ENCODE results near the gene GRM1. TPM values are rescaled to one million over a fixed set of nuclear protein-coding genes. Genes with fewer than 3 reads are reported as not detected.

The GRM1 gene
- total and polyA plus RNA-seq, 2 donors (not counting 1 experiment from before 2014, with no cell fraction given), result 0.17 TPM; not detected in 1

GRCh38 chr6:146260886-146261285 is 232.0 kb downstream of the GRM1 start:
- no peaks in the 10 kb centered on the region for H3K4me1 ChIP-seq (ENCODE audit: control insufficient read depth, extremely low read depth, insufficient read depth, low read length)

DNA sequence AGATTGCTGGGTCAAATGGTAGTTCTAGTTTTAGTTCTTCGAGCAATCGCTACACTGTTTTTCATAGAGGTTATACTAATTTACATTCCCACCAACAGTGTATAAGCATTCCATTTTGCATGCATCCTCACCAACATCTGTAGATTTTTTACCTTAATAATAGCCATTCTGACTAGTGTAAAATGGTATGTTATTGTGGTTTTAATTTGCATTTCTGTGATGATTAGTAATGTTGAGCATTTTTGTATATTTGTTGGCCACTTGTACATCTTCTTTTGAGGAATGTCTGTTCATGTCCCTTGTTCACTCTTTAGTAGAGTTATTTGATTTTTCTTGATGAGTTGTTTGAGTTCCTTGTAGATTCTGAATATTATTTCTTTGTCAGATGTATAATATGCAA is 236.2 kb downstream of the GRM1 start:
- H2AFZ ChIP-seq (ENCODE audit: low read length), result no peak overlapping the region
- H3K4me2 ChIP-seq (ENCODE audit: extremely low read depth, insufficient read depth, low read length), result no peak overlapping the region
- H4K20me1 ChIP-seq (ENCODE audit: control insufficient read depth, extremely low read depth, insufficient read depth, low read length), result no peaks in the 10 kb centered on the region
- no peak overlapping the region for H3K9ac ChIP-seq (ENCODE audit: insufficient read depth, low read length)
- H3K4me3 ChIP-seq (replicated peaks in 1 of 4; ENCODE audit: control extremely low read depth in 1 of 4, insufficient read depth in 1 of 4, low read depth in 3 of 4, low read length in 4 of 4), result no peak overlapping the region
- no peak overlapping the region for H3K27ac ChIP-seq (ENCODE audit: insufficient read depth, low read length)
- no peaks in the 10 kb centered on the region for H3K27me3 ChIP-seq (ENCODE audit: control insufficient read depth, insufficient read depth, low read length)
- H3K9me3 ChIP-seq (ENCODE audit: control insufficient read depth, insufficient read depth, low read depth, low read length), result no peaks in the 10 kb centered on the region
- no peaks in the 10 kb centered on the region for H3K4me1 ChIP-seq (ENCODE audit: control insufficient read depth, extremely low read depth, insufficient read depth, low read length)
- TF ChIP-seq, protein P1, sequence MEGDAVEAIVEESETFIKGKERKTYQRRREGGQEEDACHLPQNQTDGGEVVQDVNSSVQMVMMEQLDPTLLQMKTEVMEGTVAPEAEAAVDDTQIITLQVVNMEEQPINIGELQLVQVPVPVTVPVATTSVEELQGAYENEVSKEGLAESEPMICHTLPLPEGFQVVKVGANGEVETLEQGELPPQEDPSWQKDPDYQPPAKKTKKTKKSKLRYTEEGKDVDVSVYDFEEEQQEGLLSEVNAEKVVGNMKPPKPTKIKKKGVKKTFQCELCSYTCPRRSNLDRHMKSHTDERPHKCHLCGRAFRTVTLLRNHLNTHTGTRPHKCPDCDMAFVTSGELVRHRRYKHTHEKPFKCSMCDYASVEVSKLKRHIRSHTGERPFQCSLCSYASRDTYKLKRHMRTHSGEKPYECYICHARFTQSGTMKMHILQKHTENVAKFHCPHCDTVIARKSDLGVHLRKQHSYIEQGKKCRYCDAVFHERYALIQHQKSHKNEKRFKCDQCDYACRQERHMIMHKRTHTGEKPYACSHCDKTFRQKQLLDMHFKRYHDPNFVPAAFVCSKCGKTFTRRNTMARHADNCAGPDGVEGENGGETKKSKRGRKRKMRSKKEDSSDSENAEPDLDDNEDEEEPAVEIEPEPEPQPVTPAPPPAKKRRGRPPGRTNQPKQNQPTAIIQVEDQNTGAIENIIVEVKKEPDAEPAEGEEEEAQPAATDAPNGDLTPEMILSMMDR (conservative IDR thresholded peaks at IDR 0.05 in 1 of 2, IDR thresholded peaks at IDR 0.05 in 1 of 2; ENCODE audit: low read depth in 1 of 2, low read length in 2 of 2), result no peak
- no peak for TF ChIP-seq EZH2 (IDR thresholded peaks at IDR 0.05; ENCODE audit: low read length, missing control alignments)
- no peaks in the 10 kb centered on the region for H3K79me2 ChIP-seq (ENCODE audit: control insufficient read depth, insufficient read depth, low read length)
- H3K36me3 ChIP-seq (ENCODE audit: control insufficient read depth, insufficient read depth, low read length), result no peaks in the 10 kb centered on the region
- peak in 1 of 2 donors; percentile 68 for DNase-seq (ENCODE audit: low read depth in 2 of 2)

More at GRCh38 chr6:146260886-146261285, 232.0 kb downstream of the GRM1 start:
- Histone ChIP-seq H3K27me3 (ENCODE audit: control insufficient read depth, insufficient read depth, low read length) (no peaks in the 10 kb centered on the region), H3K79me2 (ENCODE audit: control insufficient read depth, insufficient read depth, low read length) (no peaks in the 10 kb centered on the region), H2AFZ (ENCODE audit: low read length) (no peak overlapping the region), H3K4me2 (ENCODE audit: extremely low read depth, insufficient read depth, low read length) (no peak overlapping the region), H3K27ac (ENCODE audit: insufficient read depth, low read length) (no peak overlapping the region), H3K4me3 (replicated peaks in 1 of 4; ENCODE audit: control extremely low read depth in 1 of 4, insufficient read depth in 1 of 4, low read depth in 3 of 4, low read length in 4 of 4) (no peak overlapping the region), H3K36me3 (ENCODE audit: control insufficient read depth, insufficient read depth, low read length) (no peaks in the 10 kb centered on the region), H3K9me3 (ENCODE audit: control insufficient read depth, insufficient read depth, low read depth, low read length) (no peaks in the 10 kb centered on the region), H3K9ac (ENCODE audit: insufficient read depth, low read length) (no peak overlapping the region), H4K20me1 (ENCODE audit: control insufficient read depth, extremely low read depth, insufficient read depth, low read length) (no peaks in the 10 kb centered on the region)
- TF ChIP-seq, protein P1 (conservative IDR thresholded peaks at IDR 0.05 in 1 of 2, IDR thresholded peaks at IDR 0.05 in 1 of 2; ENCODE audit: low read depth in 1 of 2, low read length in 2 of 2), result no peak
- TF ChIP-seq EZH2 (IDR thresholded peaks at IDR 0.05; ENCODE audit: low read length, missing control alignments), result no peak
- no peak for DNase-seq (ENCODE audit: low read depth in 2 of 2)

- Histone ChIP-seq H4K20me1 (ENCODE audit: control insufficient read depth, extremely low read depth, insufficient read depth, low read length) (no peaks in the 10 kb centered on the region), H3K36me3 (ENCODE audit: control insufficient read depth, insufficient read depth, low read length) (no peaks in the 10 kb centered on the region), H3K4me2 (ENCODE audit: extremely low read depth, insufficient read depth, low read length) (no peak overlapping the region), H3K27ac (ENCODE audit: insufficient read depth, low read length) (no peak overlapping the region), H3K79me2 (ENCODE audit: control insufficient read depth, insufficient read depth, low read length) (no peaks in the 10 kb centered on the region), H3K4me3 (replicated peaks in 1 of 4; ENCODE audit: control extremely low read depth in 1 of 4, insufficient read depth in 1 of 4, low read depth in 3 of 4, low read length in 4 of 4) (no peak overlapping the region), H2AFZ (ENCODE audit: low read length) (no peak overlapping the region), H3K9ac (ENCODE audit: insufficient read depth, low read length) (no peak overlapping the region), H3K4me1 (ENCODE audit: control insufficient read depth, extremely low read depth, insufficient read depth, low read length) (no peaks in the 10 kb centered on the region), H3K9me3 (ENCODE audit: control insufficient read depth, insufficient read depth, low read depth, low read length) (no peaks in the 10 kb centered on the region), H3K27me3 (ENCODE audit: control insufficient read depth, insufficient read depth, low read length) (no peaks in the 10 kb centered on the region)
- DNase-seq (ENCODE audit: low read depth in 2 of 2), result no peak
- TF ChIP-seq, protein P1 (conservative IDR thresholded peaks at IDR 0.05 in 1 of 2, IDR thresholded peaks at IDR 0.05 in 1 of 2; ENCODE audit: low read depth in 1 of 2, low read length in 2 of 2), result no peak
- no peak for TF ChIP-seq EZH2 (IDR thresholded peaks at IDR 0.05; ENCODE audit: low read length, missing control alignments)
Measured at GRCh38 chr6:146267447-146267846, 238.6 kb downstream of the GRM1 start.
